Caco-2 (cell line): Measurements from ENCODE around the gene LAMC1. TPM values are rescaled to one million over a fixed set of nuclear protein-coding genes. Genes with fewer than 3 reads are reported as not detected.

Experiments used
- BruUV-seq: library from RNA; stranded (reverse); fragments of 400-500 nt; replicated peaks from 2 replicates; lab custom pipeline; 2021; lab: Mats Ljungman, UMichigan
- CTCF ChIA-PET: fragments of 300-600 bp; sonication (Branson Sonifier 250); formaldehyde crosslinking; loops from one replicate; lab custom pipeline; 2022; ENCODE audit warnings: antibody characterized with exemption; lab: Charles Lee
- POLR2A ChIA-PET: fragments of 300-600 bp; sonication (Branson Sonifier 250); formaldehyde crosslinking; loops from one replicate; lab custom pipeline; 2022; ENCODE audit warnings: antibody characterized with exemption; lab: Charles Lee
- DNase-seq, 2 experiments: peaks; one replicate each; pipeline versions ENCODE4 v3.0.0 to v3.0.0-alpha.2; 2020 to 2022
- H3K27me3 ChIP-seq: replicated peaks from 2 replicates; pipeline ENCODE4 v1.6.0; 2011; ENCODE audit warnings: low read length; ENCODE audit not compliant: control insufficient read depth, insufficient read depth
- H3K36me3 ChIP-seq: 2 replicates; pipeline ENCODE4 v1.5.1; 2011; ENCODE audit warnings: low read length; ENCODE audit not compliant: control insufficient read depth, insufficient read depth
- H3K4me1 ChIP-seq: fragments of 250-450 bp; sonication (Bioruptor Pico); 2 replicates; pipeline ENCODE4 v1.5.1; 2020; ENCODE audit warnings: mild to moderate bottlenecking
- H3K4me3 ChIP-seq: 2 replicates; pipeline ENCODE4 v1.5.1; 2011; ENCODE audit warnings: low read depth, mild to moderate bottlenecking, control low read depth, low read length
- H3K9me3 ChIP-seq: fragments of 250-450 bp; sonication (Bioruptor Pico); 2 replicates; pipeline ENCODE4 v1.5.1; 2020; ENCODE audit warnings: mild to moderate bottlenecking, moderate library complexity
- H3K27ac Mint-ChIP-seq: one replicate; pipeline ENCODE4 v1.8.0; 2022; ENCODE audit warnings: mixed read lengths; ENCODE audit not compliant: unreplicated experiment
- H3K27me3 Mint-ChIP-seq: one replicate; pipeline ENCODE4 v1.8.0; 2022; ENCODE audit warnings: mixed read lengths; ENCODE audit not compliant: insufficient read depth, unreplicated experiment
- H3K36me3 Mint-ChIP-seq: one replicate; pipeline ENCODE4 v1.8.0; 2022; ENCODE audit warnings: mild to moderate bottlenecking, mixed read lengths; ENCODE audit not compliant: insufficient read depth, unreplicated experiment
- H3K4me1 Mint-ChIP-seq: one replicate; pipeline ENCODE4 v1.8.0; 2022; ENCODE audit warnings: low read depth, mixed read lengths; ENCODE audit not compliant: unreplicated experiment
- H3K4me3 Mint-ChIP-seq: one replicate; pipeline ENCODE4 v1.8.0; 2022; ENCODE audit warnings: mild to moderate bottlenecking, moderate library complexity, mixed read lengths; ENCODE audit not compliant: unreplicated experiment
- H3K9me3 Mint-ChIP-seq: one replicate; pipeline ENCODE4 v1.8.0; 2022; ENCODE audit warnings: mixed read lengths; ENCODE audit not compliant: unreplicated experiment
- intact Hi-C: fragments of 100-400 bp; cut with micrococcal nuclease; formaldehyde crosslinking; loops from one replicate; pipeline ENCODE4 v1.10.0; 2022; ENCODE audit not compliant: unreplicated experiment
- total RNA-seq: library from RNA; stranded (reverse); gene quantifications from 2 replicates; pipeline ENCODE4 v1.2.3, GENCODE V29; 2022
- TF ChIP-seq, protein P1 (sequence below), 2 experiments: fragments of 200-600 bp in 1 of 2; IDR thresholded peaks; 1 replicate in 1 of 2; 2 replicates in 1 of 2; pipeline versions ENCODE4 v1.5.1 to v1.8.0; 2011 to 2022; ENCODE audit warnings: antibody characterized with exemption in 1 of 2, control low read depth in 1 of 2, inconsistent platforms in 1 of 2, low read depth in 1 of 2, low read length in 1 of 2, mild to moderate bottlenecking in 1 of 2, moderate library complexity in 1 of 2; ENCODE audit not compliant: insufficient read depth in 1 of 2, severe bottlenecking in 1 of 2, unreplicated experiment in 1 of 2

LAMC1 gene
- total RNA-seq, 1 experiment from 2014 or later = 323 TPM

DNA sequence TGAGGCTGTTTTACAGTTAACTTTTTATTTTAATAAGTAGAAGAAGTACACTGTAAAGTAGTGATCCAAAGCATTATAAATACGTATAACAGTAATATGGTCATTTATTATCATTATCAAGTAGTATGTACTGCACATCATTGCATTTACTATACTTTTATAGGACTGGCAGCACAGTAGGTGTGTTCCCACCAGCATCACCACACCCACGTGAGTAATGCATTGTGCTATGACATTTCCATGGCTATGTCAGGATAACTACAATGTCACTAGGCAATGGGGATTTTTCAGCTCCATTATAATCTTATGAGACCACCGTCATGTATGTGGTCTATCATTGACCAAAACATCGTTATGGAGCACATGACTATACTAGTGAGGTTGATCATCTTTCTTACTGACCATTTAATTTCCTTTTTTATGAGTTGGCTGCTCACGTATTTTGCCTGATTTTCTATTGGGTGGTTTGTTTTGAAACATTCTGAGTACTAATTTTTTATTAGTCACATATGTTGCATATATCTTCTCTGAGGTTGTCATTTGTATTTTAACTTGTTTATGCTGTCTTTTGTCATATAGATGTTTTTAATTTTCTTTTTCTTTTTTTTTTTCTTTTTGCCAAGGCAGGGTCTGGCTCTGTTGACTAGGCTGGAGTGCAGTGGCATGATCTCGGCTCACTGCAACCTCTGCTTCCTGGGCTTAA, 44.9 kb upstream of the LAMC1 start:
- CTCF ChIA-PET = no interaction called here

DNA sequence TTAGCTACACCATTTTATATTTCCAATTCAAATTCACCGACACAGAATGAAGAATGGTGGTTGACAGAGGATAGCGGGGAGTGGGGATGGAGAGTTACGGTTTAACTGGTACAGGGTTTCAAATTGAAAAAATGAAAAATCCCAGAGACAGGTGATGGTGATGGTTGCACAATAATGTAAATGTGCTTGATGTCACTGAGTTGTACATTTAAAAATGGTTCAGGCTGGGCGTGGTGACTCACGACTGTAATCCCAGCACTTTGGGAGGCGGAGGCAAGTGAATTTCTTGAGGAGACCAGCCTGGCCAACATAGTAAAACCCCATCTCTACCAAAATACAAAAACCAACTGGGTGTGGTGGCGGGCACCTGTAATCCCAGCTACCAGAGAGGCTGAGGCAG, 39.1 kb upstream of the LAMC1 start:
- Mint-ChIP-seq H3K36me3 (no peaks in the 10 kb centered on the region), H3K4me3 (no peak overlapping the region), H3K27ac (no peak overlapping the region), H3K27me3 (no peaks in the 10 kb centered on the region), H3K9me3 (peaks cover 5% of the 10 kb centered on the region), H3K4me1 (no peaks in the 10 kb centered on the region)
- POLR2A ChIA-PET = no interaction called here
- Histone ChIP-seq H3K9me3 (no peaks in the 10 kb centered on the region), H3K36me3 (no peaks in the 10 kb centered on the region), H3K4me3 (no peak overlapping the region), H3K4me1 (no peaks in the 10 kb centered on the region), H3K27me3 (no peaks in the 10 kb centered on the region)
- intact Hi-C loops = no loop called here
- DNase-seq = no peak
- CTCF ChIA-PET = no interaction called here
- no TSS peak for BruUV-seq
- TF ChIP-seq, protein P1, sequence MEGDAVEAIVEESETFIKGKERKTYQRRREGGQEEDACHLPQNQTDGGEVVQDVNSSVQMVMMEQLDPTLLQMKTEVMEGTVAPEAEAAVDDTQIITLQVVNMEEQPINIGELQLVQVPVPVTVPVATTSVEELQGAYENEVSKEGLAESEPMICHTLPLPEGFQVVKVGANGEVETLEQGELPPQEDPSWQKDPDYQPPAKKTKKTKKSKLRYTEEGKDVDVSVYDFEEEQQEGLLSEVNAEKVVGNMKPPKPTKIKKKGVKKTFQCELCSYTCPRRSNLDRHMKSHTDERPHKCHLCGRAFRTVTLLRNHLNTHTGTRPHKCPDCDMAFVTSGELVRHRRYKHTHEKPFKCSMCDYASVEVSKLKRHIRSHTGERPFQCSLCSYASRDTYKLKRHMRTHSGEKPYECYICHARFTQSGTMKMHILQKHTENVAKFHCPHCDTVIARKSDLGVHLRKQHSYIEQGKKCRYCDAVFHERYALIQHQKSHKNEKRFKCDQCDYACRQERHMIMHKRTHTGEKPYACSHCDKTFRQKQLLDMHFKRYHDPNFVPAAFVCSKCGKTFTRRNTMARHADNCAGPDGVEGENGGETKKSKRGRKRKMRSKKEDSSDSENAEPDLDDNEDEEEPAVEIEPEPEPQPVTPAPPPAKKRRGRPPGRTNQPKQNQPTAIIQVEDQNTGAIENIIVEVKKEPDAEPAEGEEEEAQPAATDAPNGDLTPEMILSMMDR (IDR thresholded peaks at IDR 0.05; ENCODE audit: insufficient read depth in 1 of 2, low read depth in 1 of 2, low read length in 1 of 2, severe bottlenecking in 1 of 2, unreplicated experiment in 1 of 2) = no peak

More for the DNA sequence above, 44.9 kb upstream of the LAMC1 start:
- Mint-ChIP-seq H3K27me3 (no peaks in the 10 kb centered on the region), H3K27ac (no peak overlapping the region), H3K4me3 (no peak overlapping the region), H3K36me3 (no peaks in the 10 kb centered on the region), H3K4me1 (peaks cover 27% of the 10 kb centered on the region), H3K9me3 (no peaks in the 10 kb centered on the region)
- Histone ChIP-seq H3K36me3 (no peaks in the 10 kb centered on the region), H3K9me3 (no peaks in the 10 kb centered on the region), H3K4me3 (no peak overlapping the region), H3K4me1 (peaks cover 43% of the 10 kb centered on the region), H3K27me3 (no peaks in the 10 kb centered on the region)
- no TSS peak for BruUV-seq
- POLR2A ChIA-PET = no interaction called here
- DNase-seq = no peak
- intact Hi-C loops = no loop called here
- TF ChIP-seq, protein P1 (IDR thresholded peaks at IDR 0.05; ENCODE audit: insufficient read depth in 1 of 2, low read depth in 1 of 2, low read length in 1 of 2, severe bottlenecking in 1 of 2, unreplicated experiment in 1 of 2) = no peak

DNA sequence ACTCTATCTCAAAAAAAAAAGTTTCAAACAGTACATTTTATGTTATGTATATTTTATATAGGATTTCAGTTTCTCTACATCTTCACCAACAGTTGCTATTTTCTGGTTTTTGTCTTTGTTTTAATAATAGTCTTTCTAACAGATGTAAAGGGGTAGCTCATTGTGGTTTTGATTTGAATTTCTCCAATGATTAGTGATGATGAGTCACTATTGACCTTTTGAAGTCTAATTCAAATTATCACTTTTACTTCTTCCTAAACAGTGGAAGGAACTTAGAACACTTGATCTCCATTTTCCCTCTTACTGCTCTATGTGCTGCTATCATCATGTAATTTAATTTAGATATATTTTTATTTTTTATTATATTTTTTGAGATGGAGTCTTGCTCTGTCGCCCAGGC, 38.6 kb upstream of the LAMC1 start:
- Histone ChIP-seq H3K4me3 (no peak overlapping the region), H3K27me3 (no peaks in the 10 kb centered on the region), H3K36me3 (no peaks in the 10 kb centered on the region), H3K4me1 (no peaks in the 10 kb centered on the region), H3K9me3 (no peaks in the 10 kb centered on the region)
- Mint-ChIP-seq H3K27me3 (no peaks in the 10 kb centered on the region), H3K9me3 (peaks cover 5% of the 10 kb centered on the region), H3K4me3 (no peak overlapping the region), H3K36me3 (no peaks in the 10 kb centered on the region), H3K27ac (no peak overlapping the region), H3K4me1 (no peaks in the 10 kb centered on the region)
- no TSS peak for BruUV-seq
- DNase-seq = no peak
- ChIA-PET POLR2A (no interaction called here), CTCF (no interaction called here)
- intact Hi-C loops = no loop called here
- TF ChIP-seq, protein P1 (IDR thresholded peaks at IDR 0.05; ENCODE audit: insufficient read depth in 1 of 2, low read depth in 1 of 2, low read length in 1 of 2, severe bottlenecking in 1 of 2, unreplicated experiment in 1 of 2) = no peak
